Activated gamma-delta T cell (primary cell): Measurements from ENCODE around the gene TSC1.
"Not testable (repeated sequence)": the region's sequence is repeated elsewhere in the genome, so short reads cannot be mapped to it uniquely, and the experiment has no call there.

Experiments
- DNase-seq: peaks from one replicate; lab custom pipeline; 2025; lab: John Stamatoyannopoulos, UW
- total RNA-seq, 2 donors: gene quantifications; one replicate each; lab custom pipeline; 2026; lab: John Stamatoyannopoulos, UW

The TSC1 gene
- total RNA-seq, result 113 to 143 reads per million in 2 donors

DNA sequence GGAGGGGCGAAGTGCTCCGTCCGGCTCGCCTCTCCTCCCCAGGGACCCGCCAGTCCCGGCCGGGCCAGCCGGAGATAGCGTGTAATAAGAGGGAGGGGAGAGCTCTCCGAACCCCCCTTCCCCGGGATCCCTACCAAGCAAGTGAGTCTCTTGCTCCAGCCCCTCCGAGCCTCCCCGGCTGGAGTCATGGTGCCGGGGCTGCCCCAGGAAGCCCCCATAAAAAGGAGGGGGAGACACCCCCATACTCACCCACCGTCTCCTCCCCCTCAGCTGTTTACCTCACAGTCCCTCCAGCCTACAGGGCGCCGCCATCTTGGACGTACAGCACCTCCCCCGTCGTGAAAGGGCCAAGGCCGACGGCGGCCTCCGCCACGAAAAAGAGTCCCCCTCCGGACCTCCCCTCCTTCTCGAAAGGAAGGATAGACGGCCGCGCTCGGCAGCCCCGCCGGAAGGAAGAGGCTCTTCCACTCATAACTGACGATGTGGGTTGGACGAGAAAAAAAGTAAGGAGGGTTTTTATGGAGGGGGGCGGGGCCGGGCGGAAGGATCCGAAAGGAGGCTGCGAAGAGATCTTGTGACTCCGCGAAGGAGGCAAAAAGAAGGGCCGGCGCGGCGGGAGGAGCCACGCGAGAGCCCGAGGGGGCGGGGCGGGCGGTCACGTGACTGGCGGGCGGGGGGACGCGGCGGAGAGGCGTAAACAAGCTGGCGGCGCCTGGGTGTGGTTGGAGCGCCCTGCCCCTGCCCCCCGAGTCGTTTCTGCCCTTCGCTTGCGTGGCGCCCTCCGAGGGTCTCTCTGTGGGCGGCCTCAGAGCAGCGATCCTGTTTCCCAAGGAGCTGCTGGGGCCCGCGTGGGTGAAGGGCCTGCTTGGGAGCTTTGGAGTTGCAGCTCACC, at the start of gene TSC1:
Gene TSC1 (minus strand): TSS at position 323 of the 892 bp plus-strand sequence. CDS start 15,744 bp downstream, outside the sequence.
- DNase-seq, result peak; percentile 98

DNA sequence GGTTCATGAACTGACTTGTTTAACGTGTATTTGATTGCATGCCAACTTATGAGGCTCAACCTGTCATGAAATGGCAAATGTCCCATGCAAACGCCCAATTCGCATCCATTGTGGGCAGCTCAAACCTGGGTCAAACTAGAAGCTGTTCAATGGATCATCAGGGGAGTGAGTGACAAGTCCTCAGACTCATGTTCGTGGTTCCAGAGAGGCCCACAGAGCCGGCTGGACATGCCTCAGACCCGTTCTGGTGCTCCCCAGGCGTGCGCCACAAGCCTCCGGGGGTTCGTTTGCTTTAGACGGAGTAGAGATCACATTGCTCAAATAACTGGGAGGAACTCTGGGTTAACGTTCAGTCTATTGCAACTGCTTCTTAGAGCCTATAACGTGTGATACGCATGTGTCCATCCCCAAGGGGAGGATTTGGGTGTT, 49.1 kb upstream of the TSC1 start:
- DNase-seq, result no peak

DNA sequence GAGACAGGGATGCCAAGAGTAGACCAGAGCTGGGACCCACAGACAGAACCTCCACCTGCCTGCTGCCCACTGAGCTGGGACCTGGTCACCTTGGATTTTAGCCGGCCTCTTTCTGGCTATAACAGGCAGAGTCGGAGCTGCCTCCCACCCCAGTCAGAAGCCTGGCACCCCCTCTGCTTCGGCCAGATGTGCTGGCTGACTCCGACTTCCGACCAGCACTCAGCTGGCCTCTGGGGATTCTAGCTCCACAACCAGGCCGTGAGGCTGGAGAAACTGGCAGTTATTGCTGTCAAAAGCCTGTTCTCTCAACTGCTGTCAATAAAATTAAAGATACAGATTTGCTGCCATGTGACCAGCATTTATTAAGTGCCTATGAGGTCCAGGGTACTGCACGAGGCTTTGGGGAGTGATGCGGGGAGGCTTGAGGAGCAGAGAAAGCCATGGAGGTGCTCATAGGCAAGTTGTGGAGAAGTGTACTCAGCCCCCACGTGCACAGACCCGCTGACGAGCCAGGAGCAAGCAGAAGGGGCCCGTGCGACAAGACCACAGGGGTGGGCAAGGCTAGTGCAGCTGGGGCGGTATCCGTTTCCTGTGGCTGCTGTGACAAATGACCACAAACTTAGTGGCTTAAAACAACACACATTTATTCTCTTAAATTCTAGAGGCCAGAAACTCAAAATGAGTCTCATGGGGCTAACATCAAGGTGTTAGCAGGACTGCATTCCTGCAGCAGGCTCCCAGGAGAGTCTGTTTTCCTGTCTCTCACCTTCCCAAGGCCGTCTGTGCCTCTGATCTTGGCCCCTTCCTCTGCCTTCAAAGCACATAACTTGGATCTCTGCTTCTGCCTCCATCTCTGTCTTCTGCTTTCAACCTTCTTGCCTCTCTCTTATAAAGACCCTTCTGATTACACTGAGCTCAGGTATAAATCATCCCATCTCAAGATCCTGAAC, 47.2 kb upstream of the TSC1 start:
- DNase-seq, result no peak

DNA sequence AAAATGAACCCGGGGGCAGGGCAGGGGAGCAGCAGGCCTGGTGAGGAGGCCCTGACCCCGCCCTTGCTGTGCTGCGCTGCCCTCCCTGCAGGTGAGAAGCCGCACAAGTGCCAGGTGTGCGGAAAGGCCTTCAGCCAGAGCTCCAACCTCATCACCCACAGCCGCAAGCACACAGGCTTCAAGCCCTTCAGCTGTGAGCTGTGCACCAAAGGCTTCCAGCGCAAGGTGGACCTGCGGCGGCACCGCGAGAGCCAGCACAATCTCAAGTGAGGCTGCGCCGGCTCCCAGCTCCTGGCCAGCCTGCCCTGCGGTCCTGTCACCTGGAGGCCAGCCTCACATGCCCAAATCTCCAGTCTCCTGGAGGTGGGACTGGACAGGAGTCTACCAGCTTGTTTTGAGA, 46.4 kb upstream of the TSC1 start:
- no peak for DNase-seq

DNA sequence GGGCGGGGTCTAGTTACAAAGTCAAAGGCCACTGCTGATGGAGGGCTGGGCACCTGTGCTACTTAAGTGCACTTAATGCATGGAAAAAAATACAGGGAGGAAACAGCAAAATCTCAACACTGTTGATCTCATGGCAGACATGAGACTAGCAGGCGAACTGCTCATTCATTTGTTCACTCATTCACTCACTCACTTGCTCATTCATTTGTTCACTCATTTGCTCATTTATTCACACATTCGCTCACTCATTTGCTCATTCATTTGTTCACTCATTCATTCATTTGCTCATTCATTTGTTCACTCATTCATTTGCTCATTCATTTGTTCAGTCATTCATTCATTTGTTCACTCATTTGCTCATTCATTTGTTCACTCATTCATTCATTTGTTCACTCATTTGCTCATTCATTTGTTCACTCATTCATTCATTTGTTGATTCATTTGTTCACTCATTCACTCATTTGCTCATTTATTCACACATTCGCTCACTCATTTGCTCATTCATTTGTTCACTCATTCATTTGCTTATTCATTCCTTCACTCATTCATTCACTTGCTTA, 45.7 kb upstream of the TSC1 start:
- DNase-seq, result not testable (repeated sequence)

- DNase-seq, result no peak
These were observed 45.1 kb upstream of the TSC1 start for GRCh38 chr9:132989414-132989996.

DNA sequence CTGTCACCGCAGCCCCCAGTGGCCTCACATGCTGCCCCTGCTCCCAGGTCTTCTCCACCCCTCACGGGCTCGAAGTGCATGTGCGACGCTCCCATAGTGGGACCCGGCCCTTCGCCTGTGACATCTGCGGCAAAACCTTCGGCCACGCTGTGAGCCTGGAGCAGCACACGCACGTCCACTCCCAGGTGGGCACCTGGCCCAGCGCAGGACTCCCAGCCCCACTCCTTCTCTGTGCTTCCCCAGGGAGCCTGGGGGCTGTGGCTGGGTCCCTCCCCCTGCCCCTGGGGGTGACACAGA, 44.5 kb upstream of the TSC1 start:
- no peak for DNase-seq

DNA sequence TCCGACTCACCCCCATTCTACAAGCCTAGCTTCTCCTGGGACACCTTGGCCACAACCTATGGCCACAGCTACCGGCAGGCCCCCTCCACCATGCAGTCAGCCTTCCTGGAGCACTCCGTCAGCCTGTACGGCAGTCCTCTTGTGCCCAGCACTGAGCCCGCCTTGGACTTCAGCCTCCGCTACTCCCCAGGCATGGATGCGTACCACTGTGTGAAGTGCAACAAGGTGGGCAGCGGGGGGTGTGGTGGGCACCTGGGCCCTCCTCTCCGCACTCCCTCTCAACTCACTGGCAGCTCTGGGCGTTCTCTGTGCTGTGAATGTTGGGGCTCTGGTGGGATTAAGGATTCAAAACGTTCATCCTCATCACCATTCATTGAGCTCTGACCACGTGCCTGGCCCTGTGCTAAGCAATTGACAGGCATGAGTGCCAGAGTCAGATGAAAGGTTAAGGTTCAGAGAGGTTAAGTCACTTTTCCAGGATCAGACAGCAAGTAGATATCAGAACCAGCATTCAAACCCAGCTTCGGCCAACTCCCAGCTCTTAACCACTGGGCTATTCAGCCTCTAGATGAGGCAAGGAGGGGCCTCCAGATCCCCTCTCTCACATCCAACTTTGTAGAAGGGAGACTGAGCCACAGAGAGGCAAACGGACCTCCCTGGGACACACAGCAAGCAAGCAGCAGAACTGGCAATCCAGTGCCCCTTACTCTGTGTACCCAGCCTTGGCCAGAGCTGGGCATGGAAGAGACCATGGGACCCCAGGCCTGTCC, 44.0 kb upstream of the TSC1 start:
- no peak for DNase-seq

DNA sequence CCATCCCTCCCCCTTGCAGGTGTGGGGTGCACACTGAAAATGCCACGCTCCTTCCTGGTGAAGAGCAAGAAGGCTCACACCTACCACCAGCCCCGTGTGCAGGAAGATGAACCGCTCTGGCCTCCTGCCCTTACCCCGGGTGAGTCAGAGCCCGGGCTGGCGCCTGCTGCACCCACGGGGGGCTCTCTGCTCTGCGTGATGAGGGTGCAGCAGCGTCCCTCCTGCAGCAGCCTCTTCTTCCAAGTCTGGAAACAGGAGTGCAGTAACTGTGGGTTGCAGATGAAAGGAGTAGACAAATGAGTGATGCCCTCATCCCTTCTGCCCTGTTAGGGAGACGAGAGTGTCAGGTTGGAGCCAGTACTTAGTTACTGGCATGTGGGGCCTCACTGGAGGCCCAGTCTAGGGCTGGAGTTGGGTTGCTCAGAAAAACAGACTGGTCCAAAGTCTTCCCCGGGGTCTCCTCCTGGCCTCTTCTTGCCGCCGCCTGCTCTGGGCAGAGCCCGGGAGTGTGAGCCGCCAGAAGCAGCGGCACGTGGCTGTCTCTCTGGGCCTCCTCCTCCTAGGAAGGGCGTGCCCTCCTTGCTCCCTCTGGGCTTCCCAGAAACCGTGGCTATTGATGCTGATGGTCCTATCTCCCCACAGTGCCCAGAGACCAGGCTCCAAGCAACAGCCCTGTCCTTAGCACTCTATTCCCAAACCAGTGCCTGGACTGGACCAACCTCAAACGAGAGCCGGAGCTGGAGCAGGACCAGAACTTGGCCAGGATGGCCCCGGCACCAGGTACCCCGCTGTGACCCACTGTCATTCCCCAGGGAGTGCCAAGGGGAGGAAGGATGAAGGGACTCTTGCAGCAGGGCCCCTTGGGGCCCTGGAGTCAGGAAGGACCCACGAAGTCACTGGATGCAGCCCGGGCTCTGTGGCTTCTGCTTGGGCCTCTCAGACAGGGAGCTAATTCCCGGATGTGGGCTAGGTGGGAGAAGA, 42.5 kb upstream of the TSC1 start:
- no peak for DNase-seq

DNA sequence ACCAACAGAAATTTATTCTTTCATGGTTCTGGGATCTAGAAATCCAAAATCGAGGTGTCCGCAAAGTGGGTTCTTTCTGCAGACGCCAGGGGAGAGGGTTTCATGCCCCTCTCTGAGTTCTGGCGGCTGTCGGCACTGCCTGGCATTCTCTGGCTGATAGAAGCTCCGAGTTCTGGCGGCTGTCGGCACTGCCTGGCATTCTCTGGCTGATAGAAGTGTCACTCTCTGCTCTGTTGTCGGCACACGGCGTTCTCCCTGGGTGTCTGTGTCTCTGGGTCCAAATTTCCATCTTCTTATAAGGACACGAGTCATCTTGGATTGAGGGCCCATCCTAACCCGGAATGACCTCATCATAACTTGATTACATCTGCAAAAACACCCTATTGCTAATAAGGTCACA, 41.7 kb upstream of the TSC1 start:
- DNase-seq, result no peak

- DNase-seq, result no peak
These were observed 41.1 kb upstream of the TSC1 start for GRCh38 chr9:132985489-132985888.

GRCh38 chr9:132985071-132985350, 40.6 kb upstream of the TSC1 start:
- DNase-seq, result no peak

DNA sequence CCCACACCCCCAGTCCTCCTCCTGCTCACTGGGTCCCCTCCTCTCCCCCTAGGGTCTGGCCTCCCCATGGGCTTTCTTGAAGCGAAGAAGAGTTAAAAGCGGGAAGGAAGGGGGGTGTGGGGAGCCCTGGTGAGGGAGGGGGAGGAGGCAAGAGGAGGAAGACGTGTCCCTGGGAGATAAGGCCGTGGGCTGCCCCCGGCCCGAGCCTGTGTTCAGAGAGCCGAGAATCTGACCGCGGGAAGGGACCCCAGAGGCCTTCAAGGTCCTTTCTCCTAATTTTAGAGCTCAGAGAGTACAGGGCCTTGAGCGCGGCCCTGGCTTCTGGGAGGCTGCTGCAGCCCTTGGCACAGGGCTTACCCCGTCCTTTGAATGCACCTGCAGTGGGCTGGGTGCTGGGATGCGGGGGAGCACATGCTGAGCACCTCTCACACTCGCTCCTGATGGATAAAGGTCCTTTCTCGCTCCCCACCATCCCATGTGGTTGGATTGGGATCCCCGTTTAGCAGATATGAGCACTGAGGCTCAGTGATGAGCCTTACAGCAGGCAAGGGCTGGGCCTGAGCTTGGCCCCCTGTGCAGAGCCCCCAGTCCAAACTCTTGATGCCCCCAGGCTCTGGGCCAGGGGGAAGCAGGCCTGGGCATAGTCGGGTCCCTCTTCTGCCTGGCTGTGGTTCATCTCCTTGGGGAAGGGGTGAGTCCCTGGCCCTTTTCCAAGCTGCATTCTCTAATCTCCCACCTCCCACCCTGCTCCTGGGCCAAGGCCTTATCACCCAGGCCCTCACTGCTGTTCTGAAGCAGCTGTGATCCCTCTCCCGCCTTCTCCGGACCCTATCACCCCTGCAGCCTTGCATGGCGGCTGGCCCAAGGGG, 40.0 kb upstream of the TSC1 start:
- DNase-seq, result no peak

GRCh38 chr9:132983491-132984201, 39.2 kb upstream of the TSC1 start:
- no peak for DNase-seq

GRCh38 chr9:132982458-132982857, 38.0 kb upstream of the TSC1 start:
- no peak for DNase-seq

- DNase-seq, result no peak
These were observed 35.7 kb upstream of the TSC1 start for GRCh38 chr9:132980157-132980556.

GRCh38 chr9:132978451-132979131, 34.2 kb upstream of the TSC1 start, which contains the start of gene GFI1B:
TSS of gene GFI1B (plus strand) at chr9:132978694. CDS start at chr9:132986679, 7,985 bp downstream.
- no peak for DNase-seq

- no peak for DNase-seq
These were observed 33.7 kb upstream of the TSC1 start for GRCh38 chr9:132978112-132978450.
